Keratinocyte (primary cell): Measurements from ENCODE around the gene AGPAT3. TPM values are rescaled to one million over a fixed set of nuclear protein-coding genes. Genes with fewer than 3 reads are reported as not detected.

ENCODE experiments used
- DNase-seq: peaks from one replicate; pipeline ENCODE4 v3.0.0-alpha.2; 2011; ENCODE audit warnings: low read depth, missing footprints, low spot score
- FAIRE-seq: peaks from 2 replicates; lab custom pipeline; 2011; peaks lifted over from hg19 to GRCh38; lab: Jason Lieb, UNC
- H2AFZ ChIP-seq: 2 replicates; pipeline ENCODE4 v1.6.0; 2012; ENCODE audit warnings: low read length, control low read depth, inconsistent platforms; ENCODE audit not compliant: control insufficient read depth
- H3K27ac ChIP-seq: 2 replicates; pipeline ENCODE4 v1.5.1; 2011; ENCODE audit warnings: low read length; ENCODE audit not compliant: control insufficient read depth, insufficient read depth
- H3K27me3 ChIP-seq: 3 replicates; pipeline ENCODE4 v1.6.0; 2011; ENCODE audit warnings: low read length; ENCODE audit not compliant: control insufficient read depth, insufficient read depth; ENCODE audit errors: extremely low read depth
- H3K36me3 ChIP-seq, 2 experiments: 2 replicates in 1 of 2; 3 replicates in 1 of 2; pipeline ENCODE4 v1.5.1; 2011; ENCODE audit warnings: low read length in 2 of 2, mild to moderate bottlenecking in 1 of 2; ENCODE audit not compliant: control insufficient read depth in 2 of 2, insufficient read depth in 2 of 2; ENCODE audit errors: extremely low read depth in 1 of 2
- H3K4me1 ChIP-seq: 3 replicates; pipeline ENCODE4 v1.5.1; 2011; ENCODE audit warnings: low read length; ENCODE audit not compliant: control insufficient read depth, insufficient read depth; ENCODE audit errors: extremely low read depth
- H3K4me2 ChIP-seq: 3 replicates; pipeline ENCODE4 v1.6.0; 2011; ENCODE audit warnings: low read depth, low read length; ENCODE audit not compliant: control insufficient read depth, insufficient read depth; ENCODE audit errors: extremely low read depth
- H3K4me3 ChIP-seq, 3 experiments: fragments of 200-600 bp in 1 of 3; sonication (generic) in 1 of 3; 2 replicates in 2 of 3; 3 replicates in 1 of 3; pipeline ENCODE4 v1.5.1; 2011 to 2016; ENCODE audit warnings: low read length in 3 of 3, mild to moderate bottlenecking in 3 of 3, control low read depth in 2 of 3, inconsistent platforms in 1 of 3, low read depth in 1 of 3, mixed read lengths in 1 of 3, mixed run types in 1 of 3, moderate library complexity in 1 of 3; ENCODE audit not compliant: control insufficient read depth in 2 of 3, insufficient read depth in 2 of 3; ENCODE audit errors: extremely low read depth in 1 of 3
- H3K79me2 ChIP-seq: 2 replicates; pipeline ENCODE4 v1.6.0; 2012; ENCODE audit warnings: low read length; ENCODE audit not compliant: control insufficient read depth, insufficient read depth
- H3K9ac ChIP-seq: 3 replicates; pipeline ENCODE4 v1.6.0; 2011; ENCODE audit warnings: low read length; ENCODE audit not compliant: control insufficient read depth, insufficient read depth; ENCODE audit errors: extremely low read depth
- H3K9me1 ChIP-seq: 3 replicates; pipeline ENCODE4 v1.6.0; 2011; ENCODE audit warnings: low read length; ENCODE audit not compliant: control insufficient read depth, insufficient read depth; ENCODE audit errors: extremely low read depth
- H3K9me3 ChIP-seq: 2 replicates; pipeline ENCODE4 v1.5.1; 2012; ENCODE audit warnings: low read depth, low read length; ENCODE audit not compliant: control insufficient read depth
- H4K20me1 ChIP-seq: 3 replicates; pipeline ENCODE4 v1.6.0; 2011; ENCODE audit warnings: low read length; ENCODE audit not compliant: control insufficient read depth, insufficient read depth; ENCODE audit errors: extremely low read depth
- EZH2 ChIP-seq: IDR thresholded peaks from one replicate; pipeline ENCODE4 v1.6.1; 2012; ENCODE audit warnings: inconsistent platforms, mild to moderate bottlenecking, low read length, moderate library complexity
- dilution Hi-C: fragments of 300-500 bp; cut with MboI; formaldehyde crosslinking; loops from one replicate; pipeline ENCODE4 v1.7.0; 2020; ENCODE audit warnings: low sequenced_read_pairs; ENCODE audit not compliant: extremely low pct_ligation_motif_present
- polyA plus RNA-seq, 5 experiments: library from polyadenylated mRNA; depleted of rRNA in 3 of 5; stranded (reverse) in 3 of 5; stranded (forward) in 1 of 5; unstranded in 1 of 5; fragments of >200 nt; gene quantifications; 1 replicate in 1 of 5; 2 replicates in 3 of 5; 3 replicates in 1 of 5; pipeline versions ENCODE4 v1.2.1 to v1.2.3, GENCODE V29; 2011 to 2012; ENCODE audit warnings: missing spikeins in 2 of 5, low read depth in 1 of 5, low replicate concordance in 1 of 5
- TF ChIP-seq, protein P1 (sequence below), 3 experiments: IDR thresholded peaks in 1 of 3; conservative IDR thresholded peaks in 1 of 3; optimal IDR thresholded peaks in 1 of 3; 2 replicates in 2 of 3; 3 replicates in 1 of 3; pipeline versions ENCODE3 to v1.5.1; 2011; ENCODE audit warnings: low read length in 3 of 3, mild to moderate bottlenecking in 3 of 3, moderate library complexity in 2 of 3, control low read depth in 1 of 3, inconsistent platforms in 1 of 3; ENCODE audit not compliant: insufficient read depth in 2 of 3; ENCODE audit errors: extremely low read depth in 1 of 3

AGPAT3 gene
- polyA plus RNA-seq, 1 donor (not counting 4 experiments of a cell fraction or from before 2014, with no cell fraction given), result 21.7 TPM

- Histone ChIP-seq H3K27me3 (no peaks in the 10 kb centered on the region), H3K79me2 (peaks cover 1% of the 10 kb centered on the region), H3K27ac (no peak overlapping the region), H3K36me3 (peaks cover 5 to 7% of the 10 kb centered on the region in 2 experiments), H3K4me2 (no peak overlapping the region), H3K4me1 (peaks cover 11% of the 10 kb centered on the region), H3K9ac (no peak overlapping the region), H3K4me3 (no peak overlapping the region), H3K9me1 (peaks cover 3% of the 10 kb centered on the region), H2AFZ (no peak overlapping the region), H3K9me3 (no peaks in the 10 kb centered on the region), H4K20me1 (peaks cover 5% of the 10 kb centered on the region)
- no peak for FAIRE-seq
- DNase-seq, result no peak
- TF ChIP-seq, protein P1, sequence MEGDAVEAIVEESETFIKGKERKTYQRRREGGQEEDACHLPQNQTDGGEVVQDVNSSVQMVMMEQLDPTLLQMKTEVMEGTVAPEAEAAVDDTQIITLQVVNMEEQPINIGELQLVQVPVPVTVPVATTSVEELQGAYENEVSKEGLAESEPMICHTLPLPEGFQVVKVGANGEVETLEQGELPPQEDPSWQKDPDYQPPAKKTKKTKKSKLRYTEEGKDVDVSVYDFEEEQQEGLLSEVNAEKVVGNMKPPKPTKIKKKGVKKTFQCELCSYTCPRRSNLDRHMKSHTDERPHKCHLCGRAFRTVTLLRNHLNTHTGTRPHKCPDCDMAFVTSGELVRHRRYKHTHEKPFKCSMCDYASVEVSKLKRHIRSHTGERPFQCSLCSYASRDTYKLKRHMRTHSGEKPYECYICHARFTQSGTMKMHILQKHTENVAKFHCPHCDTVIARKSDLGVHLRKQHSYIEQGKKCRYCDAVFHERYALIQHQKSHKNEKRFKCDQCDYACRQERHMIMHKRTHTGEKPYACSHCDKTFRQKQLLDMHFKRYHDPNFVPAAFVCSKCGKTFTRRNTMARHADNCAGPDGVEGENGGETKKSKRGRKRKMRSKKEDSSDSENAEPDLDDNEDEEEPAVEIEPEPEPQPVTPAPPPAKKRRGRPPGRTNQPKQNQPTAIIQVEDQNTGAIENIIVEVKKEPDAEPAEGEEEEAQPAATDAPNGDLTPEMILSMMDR (optimal IDR thresholded peaks at IDR 0.05 in 1 of 3, IDR thresholded peaks at IDR 0.05 in 1 of 3, conservative IDR thresholded peaks at IDR 0.05 in 1 of 3; ENCODE audit: extremely low read depth in 1 of 3, insufficient read depth in 2 of 3, low read length in 3 of 3), result no peak
- TF ChIP-seq EZH2, result no peak
- dilution Hi-C loops, result no loop called here
These were observed 60.1 kb downstream of the AGPAT3 start for GRCh38 chr21:43925096-43925481.

DNA sequence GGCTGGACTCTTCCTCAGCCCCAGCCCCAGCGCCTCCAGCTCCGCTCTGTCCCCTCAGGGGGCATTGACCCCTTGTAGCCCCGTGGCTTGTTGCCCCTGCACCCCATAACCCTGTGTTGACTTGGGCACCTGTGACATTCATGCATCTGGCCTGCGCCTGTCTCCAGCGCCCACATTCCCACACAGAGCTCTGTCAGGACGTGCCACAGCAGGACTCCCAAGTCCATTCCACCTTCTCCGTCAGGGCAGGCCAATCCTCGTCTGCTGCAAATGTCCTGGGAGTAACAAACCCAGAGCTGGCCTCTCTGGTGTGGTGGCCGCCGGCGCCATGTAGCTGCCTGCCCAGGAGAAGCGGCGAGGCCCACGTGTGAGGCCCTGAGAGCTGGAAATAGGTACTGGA is 60.6 kb downstream of the AGPAT3 start:
- TF ChIP-seq, protein P1 (optimal IDR thresholded peaks at IDR 0.05 in 1 of 3, IDR thresholded peaks at IDR 0.05 in 1 of 3, conservative IDR thresholded peaks at IDR 0.05 in 1 of 3; ENCODE audit: extremely low read depth in 1 of 3, insufficient read depth in 2 of 3, low read length in 3 of 3), result no peak
- no peak for TF ChIP-seq EZH2
- Histone ChIP-seq H3K4me3 (no peak overlapping the region), H3K4me2 (no peak overlapping the region), H4K20me1 (peaks cover 5% of the 10 kb centered on the region), H3K27me3 (no peaks in the 10 kb centered on the region), H3K36me3 (peaks cover 5 to 7% of the 10 kb centered on the region in 2 experiments), H3K4me1 (peaks cover 11% of the 10 kb centered on the region), H3K9me1 (peaks cover 3% of the 10 kb centered on the region), H3K79me2 (no peaks in the 10 kb centered on the region), H3K27ac (no peak overlapping the region), H3K9me3 (no peaks in the 10 kb centered on the region), H3K9ac (no peak overlapping the region), H2AFZ (no peak overlapping the region)
- FAIRE-seq (no peak), DNase-seq (no peak)
- dilution Hi-C loops, result no loop called here
